ENCODE results near the gene IZUMO1.
A peak's percentile ranks its signal among the peaks of the same experiment; 100 is the strongest.

IZUMO1 gene

GRCh38 chr19:48756686-48757085, 10.0 kb upstream of the IZUMO1 start:
- Histone ChIP-seq H3K9ac (ENCODE audit: low read depth, low read length) (no peak overlapping the region), H3K27ac (ENCODE audit: low read depth, low read length) (no peak overlapping the region), H3K4me1 (ENCODE audit: control insufficient read depth, insufficient read depth, low read length) (peaks cover 13% of the 10 kb centered on the region), H3K4me3 (ENCODE audit: low read depth, low read length) (no peak overlapping the region), H3K27me3 (ENCODE audit: control insufficient read depth, insufficient read depth, low read length) (no peaks in the 10 kb centered on the region), H3K36me3 (ENCODE audit: control insufficient read depth, insufficient read depth, low read length) (no peaks in the 10 kb centered on the region), H3K9me3 (ENCODE audit: control insufficient read depth, insufficient read depth, low read length) (no peaks in the 10 kb centered on the region)

- no peak overlapping the region for H3K9ac ChIP-seq (ENCODE audit: low read depth, low read length)
- H3K27me3 ChIP-seq (ENCODE audit: control insufficient read depth, insufficient read depth, low read length) = no peaks in the 10 kb centered on the region
- H3K27ac ChIP-seq (ENCODE audit: low read depth, low read length) = no peak overlapping the region
- peaks cover 1% of the 10 kb centered on the region; the same call in 1 of the 2 replicates for H3K36me3 ChIP-seq (ENCODE audit: control insufficient read depth, insufficient read depth, low read length)
- H3K9me3 ChIP-seq (ENCODE audit: control insufficient read depth, insufficient read depth, low read length) = no peaks in the 10 kb centered on the region
- H3K4me1 ChIP-seq (ENCODE audit: control insufficient read depth, insufficient read depth, low read length) = peaks cover 15% of the 10 kb centered on the region
- H3K4me3 ChIP-seq (ENCODE audit: low read depth, low read length) = no peak overlapping the region
Observed at GRCh38 chr19:48756212-48756611, 9.5 kb upstream of the IZUMO1 start.

GRCh38 chr19:48755787-48756186, 9.1 kb upstream of the IZUMO1 start:
- Histone ChIP-seq H3K9me3 (ENCODE audit: control insufficient read depth, insufficient read depth, low read length) (no peaks in the 10 kb centered on the region), H3K36me3 (ENCODE audit: control insufficient read depth, insufficient read depth, low read length) (peaks cover 5% of the 10 kb centered on the region), H3K27ac (ENCODE audit: low read depth, low read length) (no peak overlapping the region), H3K4me3 (ENCODE audit: low read depth, low read length) (no peak overlapping the region), H3K27me3 (ENCODE audit: control insufficient read depth, insufficient read depth, low read length) (no peaks in the 10 kb centered on the region), H3K9ac (ENCODE audit: low read depth, low read length) (0 out of 2 replicates have a peak overlapping the region, but pooled peaks have one; percentile 30), H3K4me1 (ENCODE audit: control insufficient read depth, insufficient read depth, low read length) (peaks cover 15% of the 10 kb centered on the region)

GRCh38 chr19:48755084-48755641, 8.5 kb upstream of the IZUMO1 start, which contains the start of gene FGF21:
FGF21 (plus strand) TSS chr19:48755524; CDS start chr19:48756237, 713 bp downstream.
- no peaks in the 10 kb centered on the region for H3K27me3 ChIP-seq (ENCODE audit: control insufficient read depth, insufficient read depth, low read length)
- no peak within 1 kb of the TSS for H3K4me3 ChIP-seq (ENCODE audit: low read depth, low read length)
- H3K9ac ChIP-seq (ENCODE audit: low read depth, low read length) = 0 out of 2 replicates have a peak within 1 kb of the TSS, but pooled peaks have one; percentile 30
- H3K4me1 ChIP-seq (ENCODE audit: control insufficient read depth, insufficient read depth, low read length) = peaks cover 15% of the 10 kb centered on the region
- no peaks in the 10 kb centered on the region for H3K9me3 ChIP-seq (ENCODE audit: control insufficient read depth, insufficient read depth, low read length)
- no peak within 1 kb of the TSS for H3K27ac ChIP-seq (ENCODE audit: low read depth, low read length)
- H3K36me3 ChIP-seq (ENCODE audit: control insufficient read depth, insufficient read depth, low read length) = peaks cover 12% of the 10 kb centered on the region

GRCh38 chr19:48752496-48753365, 6.0 kb upstream of the IZUMO1 start, which contains the start of gene FUT1:
FUT1 (minus strand) TSS chr19:48752641; CDS start chr19:48751281, 1,360 bp downstream.
- peak within 1 kb of the TSS; percentile 66 for H3K27ac ChIP-seq (ENCODE audit: low read depth, low read length)
- H3K4me1 ChIP-seq (ENCODE audit: control insufficient read depth, insufficient read depth, low read length) = peaks cover 15% of the 10 kb centered on the region
- H3K4me3 ChIP-seq (ENCODE audit: low read depth, low read length) = peak within 1 kb of the TSS; percentile 95
- H3K27me3 ChIP-seq (ENCODE audit: control insufficient read depth, insufficient read depth, low read length) = no peaks in the 10 kb centered on the region
- H3K9ac ChIP-seq (ENCODE audit: low read depth, low read length) = peak within 1 kb of the TSS; percentile 69
- peaks cover 29% of the 10 kb centered on the region for H3K36me3 ChIP-seq (ENCODE audit: control insufficient read depth, insufficient read depth, low read length)
- H3K9me3 ChIP-seq (ENCODE audit: control insufficient read depth, insufficient read depth, low read length) = no peaks in the 10 kb centered on the region

- Histone ChIP-seq H3K27ac (ENCODE audit: low read depth, low read length) (peak overlapping the region; percentile 66), H3K4me1 (ENCODE audit: control insufficient read depth, insufficient read depth, low read length) (peaks cover 15% of the 10 kb centered on the region), H3K36me3 (ENCODE audit: control insufficient read depth, insufficient read depth, low read length) (peaks cover 29% of the 10 kb centered on the region), H3K27me3 (ENCODE audit: control insufficient read depth, insufficient read depth, low read length) (no peaks in the 10 kb centered on the region), H3K9ac (ENCODE audit: low read depth, low read length) (peak overlapping the region; percentile 69), H3K9me3 (ENCODE audit: control insufficient read depth, insufficient read depth, low read length) (no peaks in the 10 kb centered on the region), H3K4me3 (ENCODE audit: low read depth, low read length) (peak overlapping the region; percentile 95)
Observed at GRCh38 chr19:48751845-48752495, 5.3 kb upstream of the IZUMO1 start.

GRCh38 chr19:48750771-48751504, 4.2 kb upstream of the IZUMO1 start:
- Histone ChIP-seq H3K36me3 (ENCODE audit: control insufficient read depth, insufficient read depth, low read length) (peaks cover 29% of the 10 kb centered on the region), H3K4me1 (ENCODE audit: control insufficient read depth, insufficient read depth, low read length) (peaks cover 21% of the 10 kb centered on the region), H3K9ac (ENCODE audit: low read depth, low read length) (no peak overlapping the region), H3K27me3 (ENCODE audit: control insufficient read depth, insufficient read depth, low read length) (no peaks in the 10 kb centered on the region), H3K4me3 (ENCODE audit: low read depth, low read length) (peak overlapping the region; percentile 6; the same call in 1 of the 2 replicates), H3K9me3 (ENCODE audit: control insufficient read depth, insufficient read depth, low read length) (no peaks in the 10 kb centered on the region), H3K27ac (ENCODE audit: low read depth, low read length) (no peak overlapping the region)

- H3K36me3 ChIP-seq (ENCODE audit: control insufficient read depth, insufficient read depth, low read length) = peaks cover 29% of the 10 kb centered on the region
- H3K4me3 ChIP-seq (ENCODE audit: low read depth, low read length) = no peak overlapping the region
- peaks cover 15% of the 10 kb centered on the region for H3K4me1 ChIP-seq (ENCODE audit: control insufficient read depth, insufficient read depth, low read length)
- H3K27me3 ChIP-seq (ENCODE audit: control insufficient read depth, insufficient read depth, low read length) = no peaks in the 10 kb centered on the region
- H3K9ac ChIP-seq (ENCODE audit: low read depth, low read length) = no peak overlapping the region
- H3K9me3 ChIP-seq (ENCODE audit: control insufficient read depth, insufficient read depth, low read length) = no peaks in the 10 kb centered on the region
- no peak overlapping the region for H3K27ac ChIP-seq (ENCODE audit: low read depth, low read length)
Observed at GRCh38 chr19:48750351-48750750, 3.6 kb upstream of the IZUMO1 start.

- Histone ChIP-seq H3K36me3 (ENCODE audit: control insufficient read depth, insufficient read depth, low read length) (peaks cover 29% of the 10 kb centered on the region), H3K4me1 (ENCODE audit: control insufficient read depth, insufficient read depth, low read length) (peaks cover 13% of the 10 kb centered on the region), H3K9me3 (ENCODE audit: control insufficient read depth, insufficient read depth, low read length) (no peaks in the 10 kb centered on the region), H3K9ac (ENCODE audit: low read depth, low read length) (no peak overlapping the region), H3K27me3 (ENCODE audit: control insufficient read depth, insufficient read depth, low read length) (no peaks in the 10 kb centered on the region), H3K27ac (ENCODE audit: low read depth, low read length) (no peak overlapping the region), H3K4me3 (ENCODE audit: low read depth, low read length) (no peak overlapping the region)
Observed at GRCh38 chr19:48749571-48750198, 3.0 kb upstream of the IZUMO1 start.

- peak overlapping the region; percentile 93 for H3K27ac ChIP-seq (ENCODE audit: low read depth, low read length)
- H3K9ac ChIP-seq (ENCODE audit: low read depth, low read length) = peak overlapping the region; percentile 23; the same call in 1 of the 2 replicates
- peak overlapping the region; percentile 70 for H3K4me3 ChIP-seq (ENCODE audit: low read depth, low read length)
- H3K9me3 ChIP-seq (ENCODE audit: control insufficient read depth, insufficient read depth, low read length) = no peaks in the 10 kb centered on the region
- H3K36me3 ChIP-seq (ENCODE audit: control insufficient read depth, insufficient read depth, low read length) = peaks cover 27% of the 10 kb centered on the region
- H3K4me1 ChIP-seq (ENCODE audit: control insufficient read depth, insufficient read depth, low read length) = peaks cover 13% of the 10 kb centered on the region
- H3K27me3 ChIP-seq (ENCODE audit: control insufficient read depth, insufficient read depth, low read length) = no peaks in the 10 kb centered on the region
Observed at GRCh38 chr19:48746110-48746509, 599 bp downstream of the IZUMO1 start.

All from HUES48 (cell line).